ENCODE data around the gene SLC2A4. TPM values are rescaled to one million over a fixed set of nuclear protein-coding genes. Genes with fewer than 3 reads are reported as not detected.

Gene SLC2A4
- polyA plus RNA-seq, 3 donors: not detected

DNA sequence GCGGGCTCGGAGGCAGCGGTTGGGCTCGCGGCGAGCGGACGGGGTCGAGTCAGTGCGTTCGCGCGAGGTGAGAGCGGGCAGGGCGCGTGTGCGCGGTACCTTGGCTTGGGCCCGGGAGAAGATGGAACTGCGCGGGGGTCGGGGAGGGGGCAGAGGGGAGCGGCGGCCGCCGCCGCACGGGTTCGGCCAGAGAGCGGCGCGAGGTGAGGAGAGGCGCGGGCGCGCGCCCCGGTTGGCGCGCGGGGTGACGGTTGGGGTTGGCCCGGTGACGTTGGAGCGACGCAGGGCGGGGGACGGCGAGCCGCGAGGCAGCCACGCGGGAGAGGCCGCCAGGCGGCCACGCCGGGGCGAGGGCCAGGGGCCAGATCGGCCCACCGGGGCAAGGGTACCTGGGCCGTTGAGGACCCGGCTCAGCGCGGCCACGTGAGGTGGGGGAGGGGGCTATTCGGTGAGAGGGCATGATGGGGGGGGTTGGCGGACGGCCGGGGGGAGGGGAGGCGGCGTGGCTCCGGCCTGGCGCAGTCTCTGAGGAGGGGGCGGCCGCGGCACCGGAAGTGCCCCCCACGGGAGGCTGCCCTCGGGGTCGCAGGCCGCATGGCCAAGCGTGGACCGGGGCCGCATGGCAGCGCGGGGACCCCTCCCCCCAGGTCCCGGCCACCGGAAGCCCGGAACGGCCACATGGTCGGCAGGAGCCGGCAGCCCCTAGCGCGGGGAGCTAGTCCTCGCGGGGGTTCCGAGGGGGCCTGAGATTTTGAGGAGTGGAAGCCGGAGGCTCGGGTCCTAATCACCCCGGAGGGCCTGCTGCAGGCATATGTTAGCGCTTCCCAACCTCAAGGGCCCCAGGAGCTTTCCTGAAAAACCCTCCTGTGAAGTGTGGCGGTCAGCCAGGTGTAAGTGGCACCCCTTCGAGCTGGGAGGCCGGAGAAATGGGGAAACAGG, 26.4 kb downstream of the SLC2A4 start:
- Mint-ChIP-seq H3K27me3 (ENCODE audit: low read depth in 3 of 3) (peaks cover 0 to 4% (median 2%) of the 10 kb centered on the region in 3 donors), H3K36me3 (peaks cover 35 to 39% of the 10 kb centered on the region in 2 donors), H3K27ac (peak overlapping the region; percentile 96 to 100 (median 99)), H3K4me3 (peak overlapping the region; percentile 85 to 93), H3K9me3 (no peaks in the 10 kb centered on the region), H3K4me1 (peaks cover 28% of the 10 kb centered on the region)
- Histone ChIP-seq H2AFZ (ENCODE audit: insufficient read depth, low read depth, low read length, poor library complexity, severe bottlenecking) (no peak overlapping the region), H4K20me1 (ENCODE audit: insufficient read depth, low read length) (peaks cover 49% of the 10 kb centered on the region), H3K4me1 (ENCODE audit: control insufficient read depth in 1 of 2, insufficient read depth in 2 of 2, low read length in 2 of 2) (peaks cover 24 to 26% of the 10 kb centered on the region in 2 donors), H3K27me3 (ENCODE audit: control insufficient read depth in 2 of 2, insufficient read depth in 2 of 2, low read length in 2 of 2) (no peaks in the 10 kb centered on the region), H3K36me3 (replicated peaks in 1 of 2; ENCODE audit: control insufficient read depth in 1 of 2, insufficient read depth in 2 of 2, low read length in 2 of 2) (peaks cover 36% of the 10 kb centered on the region in 2 donors), H3K4me3 (replicated peaks in 1 of 3; ENCODE audit: low read depth in 2 of 3, low read length in 3 of 3) (peak overlapping the region; percentile 66 to 97 (median 72)), H3K4me2 (replicated peaks; ENCODE audit: extremely low read depth, low read length, poor library complexity, severe bottlenecking) (peak overlapping the region; percentile 87), H3K27ac (ENCODE audit: low read depth in 1 of 2, low read length in 2 of 2) (peak overlapping the region; percentile 95 to 96), H3K9me3 (replicated peaks in 1 of 2; ENCODE audit: control insufficient read depth in 1 of 2, insufficient read depth in 1 of 2, low read length in 2 of 2) (no peaks in the 10 kb centered on the region), H3K79me2 (ENCODE audit: insufficient read depth, low read length) (peaks cover 51% of the 10 kb centered on the region), H3K9ac (ENCODE audit: insufficient read depth, low read length, poor library complexity, severe bottlenecking) (peak overlapping the region; percentile 93)
- intact Hi-C loops (cut with micrococcal nuclease): loop anchor here (2.0 to 10.0 kb wide), 6 partner anchors 21 to 377 kb away; partner anchors contain the start of genes ELP5 (in 2 of the 2), PHF23 (in 2 of the 2), CTDNEP1 (in 1 of the 2) and MPDU1 (in 1 of the 2)
- peak; percentile 17 to 57 (median 47) for DNase-seq
- under 1% methylated on average over 90 of the region's 104 CpGs for WGBS (ENCODE audit: insufficient coverage)
- TF ChIP-seq, protein P1, sequence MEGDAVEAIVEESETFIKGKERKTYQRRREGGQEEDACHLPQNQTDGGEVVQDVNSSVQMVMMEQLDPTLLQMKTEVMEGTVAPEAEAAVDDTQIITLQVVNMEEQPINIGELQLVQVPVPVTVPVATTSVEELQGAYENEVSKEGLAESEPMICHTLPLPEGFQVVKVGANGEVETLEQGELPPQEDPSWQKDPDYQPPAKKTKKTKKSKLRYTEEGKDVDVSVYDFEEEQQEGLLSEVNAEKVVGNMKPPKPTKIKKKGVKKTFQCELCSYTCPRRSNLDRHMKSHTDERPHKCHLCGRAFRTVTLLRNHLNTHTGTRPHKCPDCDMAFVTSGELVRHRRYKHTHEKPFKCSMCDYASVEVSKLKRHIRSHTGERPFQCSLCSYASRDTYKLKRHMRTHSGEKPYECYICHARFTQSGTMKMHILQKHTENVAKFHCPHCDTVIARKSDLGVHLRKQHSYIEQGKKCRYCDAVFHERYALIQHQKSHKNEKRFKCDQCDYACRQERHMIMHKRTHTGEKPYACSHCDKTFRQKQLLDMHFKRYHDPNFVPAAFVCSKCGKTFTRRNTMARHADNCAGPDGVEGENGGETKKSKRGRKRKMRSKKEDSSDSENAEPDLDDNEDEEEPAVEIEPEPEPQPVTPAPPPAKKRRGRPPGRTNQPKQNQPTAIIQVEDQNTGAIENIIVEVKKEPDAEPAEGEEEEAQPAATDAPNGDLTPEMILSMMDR (IDR thresholded peaks at IDR 0.05): peak; percentile 17

DNA sequence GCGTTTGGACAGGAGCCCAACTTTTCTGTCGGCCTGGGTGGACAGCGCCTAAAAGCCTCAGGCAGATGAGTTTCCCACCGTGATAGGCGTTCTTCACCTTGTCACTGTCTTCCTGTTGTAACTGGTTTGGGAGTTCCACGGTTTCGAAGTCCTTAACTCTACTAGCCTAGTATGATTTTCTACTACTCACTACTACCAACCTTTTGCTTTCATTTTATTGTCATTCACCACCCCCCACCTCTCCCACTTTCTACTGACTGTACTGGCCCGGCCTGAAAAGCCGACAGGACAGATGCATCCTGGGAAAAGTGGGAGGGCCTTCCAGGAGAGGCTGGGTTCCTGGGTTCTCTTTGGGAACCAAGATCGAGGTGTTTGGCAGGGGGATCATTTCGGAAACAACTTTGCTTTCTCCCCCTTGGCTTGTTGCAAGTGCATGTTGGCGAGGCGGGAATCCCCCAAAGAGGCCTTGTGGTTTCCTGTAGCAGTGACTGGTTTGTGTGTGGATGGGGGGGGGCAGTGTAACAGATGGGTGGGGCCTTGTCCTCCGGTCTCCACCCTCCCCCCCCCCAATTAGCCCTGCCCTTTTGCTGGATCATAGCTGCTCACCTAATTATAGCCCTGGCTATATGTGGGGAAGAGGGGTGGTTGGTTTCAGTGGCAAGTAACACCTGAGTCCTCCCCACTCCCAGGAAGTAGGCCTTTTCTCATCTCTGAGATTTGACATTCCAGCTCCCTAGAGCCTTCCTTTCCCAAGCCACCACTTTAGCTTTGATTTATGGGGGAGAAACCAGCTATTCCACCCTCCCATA, 27.3 kb downstream of the SLC2A4 start:
- Mint-ChIP-seq H3K4me3 (peak overlapping the region; percentile 85 to 93), H3K9me3 (no peaks in the 10 kb centered on the region), H3K36me3 (peaks cover 44 to 48% of the 10 kb centered on the region in 2 donors), H3K27me3 (ENCODE audit: low read depth in 3 of 3) (peaks cover 0 to 2% (median 0%) of the 10 kb centered on the region in 3 donors), H3K4me1 (peaks cover 35% of the 10 kb centered on the region), H3K27ac (peak overlapping the region; percentile 94 to 98 (median 98))
- Histone ChIP-seq H3K27me3 (ENCODE audit: control insufficient read depth in 2 of 2, insufficient read depth in 2 of 2, low read length in 2 of 2) (no peaks in the 10 kb centered on the region), H3K36me3 (replicated peaks in 1 of 2; ENCODE audit: control insufficient read depth in 1 of 2, insufficient read depth in 2 of 2, low read length in 2 of 2) (peaks cover 44 to 45% of the 10 kb centered on the region in 2 donors), H3K79me2 (ENCODE audit: insufficient read depth, low read length) (peaks cover 58% of the 10 kb centered on the region), H4K20me1 (ENCODE audit: insufficient read depth, low read length) (peaks cover 58% of the 10 kb centered on the region), H3K9ac (ENCODE audit: insufficient read depth, low read length, poor library complexity, severe bottlenecking) (peak overlapping the region; percentile 93), H2AFZ (ENCODE audit: insufficient read depth, low read depth, low read length, poor library complexity, severe bottlenecking) (no peak overlapping the region), H3K9me3 (replicated peaks in 1 of 2; ENCODE audit: control insufficient read depth in 1 of 2, insufficient read depth in 1 of 2, low read length in 2 of 2) (no peaks in the 10 kb centered on the region), H3K27ac (ENCODE audit: low read depth in 1 of 2, low read length in 2 of 2) (peak overlapping the region; percentile 95 to 96), H3K4me3 (replicated peaks in 1 of 3; ENCODE audit: low read depth in 2 of 3, low read length in 3 of 3) (peak overlapping the region; percentile 66 to 97 (median 72)), H3K4me1 (ENCODE audit: control insufficient read depth in 1 of 2, insufficient read depth in 2 of 2, low read length in 2 of 2) (peaks cover 30% of the 10 kb centered on the region in 2 donors), H3K4me2 (replicated peaks; ENCODE audit: extremely low read depth, low read length, poor library complexity, severe bottlenecking) (peak overlapping the region; percentile 87)
- TF ChIP-seq, protein P1 (IDR thresholded peaks at IDR 0.05): no peak
- 0% methylated on average over 5 of the region's 14 CpGs for WGBS (ENCODE audit: insufficient coverage)
- peak; percentile 74 to 96 (median 85) for DNase-seq
- intact Hi-C loops (cut with micrococcal nuclease): loop anchor here (2.0 to 10.0 kb wide), 5 partner anchors 20 to 376 kb away; partner anchors contain the start of genes PHF23 (in 2 of the 2), CTDNEP1 (in 1 of the 2), ELP5 (in 1 of the 2) and MPDU1 (in 1 of the 2)
